ENCODE data around the gene BAIAP2L1.
A peak's percentile ranks its signal among the peaks of the same experiment; 100 is the strongest.

Gene BAIAP2L1

GRCh38 chr7:98289333-98289875 lies 111.5 kb downstream of the BAIAP2L1 start:
- DNase-seq = no peak

- DNase-seq = no peak
These were observed 112.6 kb downstream of the BAIAP2L1 start for GRCh38 chr7:98288064-98288823.

GRCh38 chr7:98287486-98287959 lies 113.4 kb downstream of the BAIAP2L1 start:
- DNase-seq = no peak

- DNase-seq = no peak
These were observed 114.0 kb downstream of the BAIAP2L1 start for GRCh38 chr7:98286701-98287485.

- no peak for DNase-seq
These were observed 114.8 kb downstream of the BAIAP2L1 start for GRCh38 chr7:98286093-98286539.

GRCh38 chr7:98285157-98286092 lies 115.5 kb downstream of the BAIAP2L1 start:
- no peak for DNase-seq

- peak; percentile 79 for DNase-seq
These were observed 116.4 kb downstream of the BAIAP2L1 start for GRCh38 chr7:98284335-98285036.

- no peak for DNase-seq
These were observed 117.0 kb downstream of the BAIAP2L1 start for GRCh38 chr7:98283887-98284222.

- no peak for DNase-seq
These were observed 117.6 kb downstream of the BAIAP2L1 start for GRCh38 chr7:98283127-98283886.

GRCh38 chr7:98282703-98283102 lies 118.2 kb downstream of the BAIAP2L1 start:
- no peak for DNase-seq

GRCh38 chr7:98281757-98282606 lies 118.9 kb downstream of the BAIAP2L1 start:
- peak; percentile 50 for DNase-seq

GRCh38 chr7:98280791-98281756 lies 119.8 kb downstream of the BAIAP2L1 start, which contains the start of gene BRI3:
BRI3 (plus strand) TSS chr7:98281686; CDS start chr7:98281796, 110 bp downstream.
- DNase-seq = peak; percentile 96

- no peak for DNase-seq
These were observed 120.6 kb downstream of the BAIAP2L1 start for GRCh38 chr7:98280296-98280695.

- no peak for DNase-seq
These were observed 122.0 kb downstream of the BAIAP2L1 start for GRCh38 chr7:98278936-98279335.

GRCh38 chr7:98278408-98278807 lies 122.5 kb downstream of the BAIAP2L1 start:
- DNase-seq = no peak

- DNase-seq = no peak
These were observed 124.6 kb downstream of the BAIAP2L1 start for GRCh38 chr7:98276241-98276761.

- DNase-seq = no peak
These were observed 133.6 kb downstream of the BAIAP2L1 start for GRCh38 chr7:98267303-98267702.

GRCh38 chr7:98266840-98267239 lies 134.1 kb downstream of the BAIAP2L1 start:
- no peak for DNase-seq

All from femur (tissue), 1 donor.